DOHH2 (cell line): ENCODE data around the gene C6orf52.

Source experiments
- H3F3A ChIP-seq: fragments of 200-600 bp; sonication (generic), shearing (Covaris generic); 2 replicates; pipeline ENCODE4 v1.6.0; 2016; ENCODE audit warnings: antibody characterized with exemption, mild to moderate bottlenecking; ENCODE audit not compliant: control insufficient read depth, insufficient read depth
- H3K27ac ChIP-seq: fragments of 200-600 bp; sonication (generic); 2 replicates; pipeline ENCODE4 v1.5.1; 2014; ENCODE audit warnings: low read depth, mild to moderate bottlenecking, low read length, moderate library complexity
- H3K27me3 ChIP-seq: fragments of 200-600 bp; sonication (generic); 2 replicates; pipeline ENCODE4 v1.6.1; 2014; ENCODE audit warnings: mild to moderate bottlenecking, low read length, mixed read lengths; ENCODE audit not compliant: control insufficient read depth
- H3K36me3 ChIP-seq: fragments of 200-600 bp; sonication (generic); 2 replicates; pipeline ENCODE4 v1.6.1; 2014; ENCODE audit warnings: mild to moderate bottlenecking, low read length, moderate library complexity, mixed read lengths; ENCODE audit not compliant: control insufficient read depth
- H3K4me1 ChIP-seq: fragments of 200-600 bp; sonication (generic); 2 replicates; pipeline ENCODE4 v1.6.1; 2014; ENCODE audit warnings: mild to moderate bottlenecking, low read length, mixed read lengths; ENCODE audit not compliant: control insufficient read depth
- H3K4me2 ChIP-seq: fragments of 200-600 bp; sonication (generic); 2 replicates; pipeline ENCODE4 v1.6.0; 2014; ENCODE audit warnings: mild to moderate bottlenecking, low read length, moderate library complexity
- H3K4me3 ChIP-seq: fragments of 200-600 bp; sonication (generic); 2 replicates; pipeline ENCODE4 v1.5.1; 2014; ENCODE audit warnings: mild to moderate bottlenecking, low read length, mixed read lengths
- H3K79me2 ChIP-seq: fragments of 200-600 bp; sonication (generic); 2 replicates; pipeline ENCODE4 v1.6.1; 2014; ENCODE audit warnings: mild to moderate bottlenecking, low read length, mixed read lengths; ENCODE audit not compliant: control insufficient read depth
- H3K9me2 ChIP-seq: fragments of 200-600 bp; sonication (generic); replicated peaks from 2 replicates; pipeline ENCODE4 v1.6.1; 2014; ENCODE audit warnings: mild to moderate bottlenecking, low read length, mixed read lengths; ENCODE audit not compliant: control insufficient read depth
- H3K9me3 ChIP-seq: fragments of 200-600 bp; sonication (generic); 2 replicates; pipeline ENCODE4 v1.6.1; 2014; ENCODE audit warnings: antibody characterized with exemption, low read length, mixed read lengths; ENCODE audit not compliant: control insufficient read depth, insufficient read depth
- H4K20me1 ChIP-seq: fragments of 200-600 bp; sonication (generic); 2 replicates; pipeline ENCODE4 v1.6.0; 2014; ENCODE audit warnings: low read depth, mild to moderate bottlenecking, antibody characterized with exemption, low read length, moderate library complexity; ENCODE audit not compliant: control insufficient read depth, insufficient read depth
- CTCF ChIP-seq: fragments of 200-600 bp; sonication (generic); IDR thresholded peaks from one replicate; pipeline ENCODE4 v1.5.1; 2014; ENCODE audit warnings: antibody characterized with exemption, mild to moderate bottlenecking, low read depth, low read length; ENCODE audit not compliant: poor library complexity, severe bottlenecking
- EZH2phosphoT487 ChIP-seq: fragments of 200-600 bp; sonication (generic); IDR thresholded peaks from 2 replicates; pipeline ENCODE4 v1.6.1; 2017; ENCODE audit warnings: borderline replicate concordance, mild to moderate bottlenecking, antibody characterized with exemption, low read length, moderate library complexity, mixed read lengths

Gene C6orf52

DNA sequence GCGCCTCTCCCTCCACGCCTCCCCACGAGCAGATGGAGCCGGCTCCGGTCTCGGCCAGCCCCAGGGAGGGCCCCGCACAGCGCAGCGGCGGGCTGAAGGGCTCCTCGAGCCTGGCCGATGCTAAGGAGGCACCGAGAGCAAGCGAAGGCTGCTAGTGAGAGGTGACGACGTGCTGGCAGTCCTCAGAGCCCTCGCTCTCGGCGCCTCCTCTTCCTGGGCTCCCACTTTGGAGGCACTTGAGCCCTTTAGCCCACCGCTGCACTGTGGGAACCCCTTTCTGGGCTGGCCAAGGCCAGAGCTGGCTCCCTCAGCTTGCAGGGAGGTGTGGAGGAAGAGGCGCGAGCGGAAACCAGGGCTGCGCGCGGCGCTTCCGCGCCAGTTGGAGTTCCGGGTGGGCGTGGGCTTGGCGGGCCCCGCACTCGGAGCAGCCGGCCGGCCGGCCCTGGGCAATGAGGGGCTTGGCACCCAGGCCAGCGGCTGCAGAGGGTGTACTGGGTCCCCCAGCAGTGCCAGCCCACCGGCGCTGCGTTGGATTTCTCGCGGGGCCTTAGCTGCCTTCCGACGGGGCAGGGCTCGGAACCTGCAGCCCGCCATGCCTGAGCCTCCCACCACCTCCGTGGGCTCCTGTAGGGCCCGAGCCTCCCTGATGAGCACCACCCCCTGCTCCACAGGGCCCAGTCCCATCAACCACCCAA lies 26.0 kb upstream of the C6orf52 start:
- Histone ChIP-seq H3K36me3 (peaks cover 15% of the 10 kb centered on the region; the same call in 1 of the 2 replicates), H3K4me3 (peak overlapping the region; percentile 74), H3K27ac (peak overlapping the region; percentile 64), H3K9me2 (no peaks in the 10 kb centered on the region), H3K27me3 (no peaks in the 10 kb centered on the region), H4K20me1 (no peaks in the 10 kb centered on the region), H3F3A (peaks cover 14% of the 10 kb centered on the region), H3K9me3 (peaks cover 27% of the 10 kb centered on the region), H3K4me1 (peaks cover 38% of the 10 kb centered on the region), H3K79me2 (peaks cover 29% of the 10 kb centered on the region), H3K4me2 (peak overlapping the region; percentile 73)
- TF ChIP-seq CTCF (no peak), EZH2phosphoT487 (no peak)

GRCh38 chr6:10719964-10720264 lies 25.5 kb upstream of the C6orf52 start:
- H3K4me2 ChIP-seq: peak overlapping the region; percentile 73
- H3K27ac ChIP-seq: peak overlapping the region; percentile 64; the same call in 1 of the 2 replicates

DNA sequence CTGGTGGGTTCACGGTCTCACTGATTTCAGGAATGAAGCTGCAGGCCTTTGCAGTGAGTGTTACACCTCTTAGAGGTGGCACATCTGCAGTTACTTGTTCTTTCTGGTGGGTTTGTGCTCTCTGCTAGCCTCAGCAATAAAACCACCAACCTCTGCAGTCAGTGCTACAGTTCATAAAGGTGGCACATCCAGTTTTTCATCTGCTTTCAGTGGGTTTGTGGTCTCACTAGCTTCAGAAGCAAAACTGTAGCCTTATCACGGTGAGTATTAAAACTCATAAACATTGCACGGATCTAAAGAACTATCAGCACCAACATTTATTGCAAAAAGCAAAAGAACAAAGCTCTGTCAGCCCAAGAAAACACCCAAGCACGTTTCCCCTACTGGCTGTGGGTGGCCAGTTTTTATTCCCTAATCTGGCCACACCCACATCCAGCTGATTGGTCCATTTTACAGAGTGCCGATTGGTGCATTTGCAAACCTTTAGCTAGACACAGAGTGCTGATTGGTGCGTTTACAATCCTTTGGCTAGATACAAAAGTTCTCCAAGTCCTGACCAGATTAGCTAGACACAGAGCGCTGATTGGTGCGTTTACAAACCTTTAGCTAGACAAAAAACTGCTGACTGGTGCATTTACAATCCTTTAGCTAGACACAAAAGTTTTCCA lies 25.0 kb upstream of the C6orf52 start:
- Histone ChIP-seq H3K4me1 (peaks cover 37% of the 10 kb centered on the region), H3F3A (peaks cover 14% of the 10 kb centered on the region), H3K27me3 (no peaks in the 10 kb centered on the region), H3K9me2 (no peaks in the 10 kb centered on the region), H3K27ac (no peak overlapping the region), H3K4me3 (peak overlapping the region; percentile 74), H3K4me2 (peak overlapping the region; percentile 73), H4K20me1 (no peaks in the 10 kb centered on the region), H3K79me2 (peaks cover 27% of the 10 kb centered on the region), H3K36me3 (peaks cover 9% of the 10 kb centered on the region; the same call in 1 of the 2 replicates), H3K9me3 (peaks cover 27% of the 10 kb centered on the region)
- TF ChIP-seq CTCF (no peak), EZH2phosphoT487 (no peak)

More at GRCh38 chr6:10719964-10720264, 25.5 kb upstream of the C6orf52 start:
- Histone ChIP-seq H3K36me3 (peaks cover 10% of the 10 kb centered on the region; the same call in 1 of the 2 replicates), H3K9me2 (no peaks in the 10 kb centered on the region), H3K79me2 (peaks cover 29% of the 10 kb centered on the region), H3K4me3 (peak overlapping the region; percentile 74), H3F3A (peaks cover 14% of the 10 kb centered on the region), H3K9me3 (peaks cover 27% of the 10 kb centered on the region), H3K4me1 (peaks cover 38% of the 10 kb centered on the region), H3K27me3 (no peaks in the 10 kb centered on the region), H4K20me1 (no peaks in the 10 kb centered on the region)
- no peak for TF ChIP-seq CTCF
- TF ChIP-seq EZH2phosphoT487: no peak
